H1 (cell line): Measurements from ENCODE around the gene TBC1D22B. TPM values are rescaled to one million over a fixed set of nuclear protein-coding genes. Genes with fewer than 3 reads are reported as not detected.

Experiments
- CBX5 ChIP-seq: fragments of 300-800, 300-1000 bp; sonication (generic); IDR thresholded peaks from 2 replicates; pipeline ENCODE4 v1.7.1; 2016; ENCODE audit warnings: antibody characterized with exemption, low read length, low read depth
- EZH2 ChIP-seq: fragments of 200-600 bp; sonication (generic); IDR thresholded peaks from 2 replicates; pipeline ENCODE4 v1.7.1; 2012; ENCODE audit warnings: low read depth, mild to moderate bottlenecking, moderate library complexity, low read length, inconsistent platforms; ENCODE audit not compliant: severe bottlenecking
- PHF8 ChIP-seq: fragments of 200-600 bp; sonication (generic); conservative IDR thresholded peaks from 2 replicates; pipeline ENCODE4 v1.7.1; 2012; ENCODE audit warnings: low read depth, mild to moderate bottlenecking, inconsistent platforms, low read length, moderate library complexity
- polyA plus RNA-seq, 7 experiments: library from polyadenylated mRNA; depleted of rRNA in 3 of 7; stranded (reverse) in 5 of 7; unstranded in 2 of 7; fragments of >200 nt in 5 of 7; fragments of 200-250 nt in 2 of 7; gene quantifications; 1 replicate in 5 of 7; 2 replicates in 1 of 7; 4 replicates in 1 of 7; pipeline versions ENCODE4 v1.2.1 to v1.2.3, GENCODE V29; 2011 to 2013; ENCODE audit warnings: missing spikeins in 2 of 7, mixed read lengths in 2 of 7
- total RNA-seq: library from RNA; stranded (reverse); fragmentation: NEBNext Ultra II Directional; extraction: Animal tissue kit (Norgen Biotek cat#: 25700); gene quantifications from 2 replicates; pipeline ENCODE4 v1.2.1, GENCODE V29; 2021
- TF ChIP-seq, protein P1 (sequence below): fragments of 300-600 bp; sonication (generic); IDR thresholded peaks from 2 replicates; pipeline ENCODE4 v1.7.1; 2012; ENCODE audit warnings: low read length, moderate library complexity, mild to moderate bottlenecking, inconsistent platforms; ENCODE audit not compliant: insufficient replicate concordance
- TF ChIP-seq, protein P2 (sequence below): IDR thresholded peaks from 2 replicates; pipeline ENCODE4 v1.6.1; 2011; ENCODE audit warnings: low read depth, mild to moderate bottlenecking, low read length; ENCODE audit not compliant: insufficient read depth

The TBC1D22B gene
- total and polyA plus RNA-seq, 2 of the 8 experiments (the other 6 are each of a cell fraction or from before 2014, with no cell fraction given): 10.1 to 17.4 TPM

DNA sequence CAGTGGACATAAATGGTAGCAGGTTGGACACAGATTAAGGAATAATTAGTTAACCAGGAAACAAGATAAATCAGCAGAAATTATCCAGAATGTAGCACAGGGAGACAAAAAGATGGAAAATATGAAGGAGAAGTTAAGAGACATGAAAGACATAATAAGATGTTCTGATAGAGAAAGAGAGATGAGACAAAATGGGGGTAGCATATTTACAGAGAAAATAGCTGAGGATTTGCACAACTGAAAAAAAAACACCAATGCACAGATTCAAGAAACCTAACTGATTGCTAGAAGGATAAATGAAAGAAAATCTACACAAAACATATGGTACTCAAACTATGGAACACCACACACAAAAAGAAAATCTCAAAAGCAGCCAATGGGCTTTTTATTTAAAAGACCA is 34.6 kb upstream of the TBC1D22B start (continued):
- TF ChIP-seq, protein P1, sequence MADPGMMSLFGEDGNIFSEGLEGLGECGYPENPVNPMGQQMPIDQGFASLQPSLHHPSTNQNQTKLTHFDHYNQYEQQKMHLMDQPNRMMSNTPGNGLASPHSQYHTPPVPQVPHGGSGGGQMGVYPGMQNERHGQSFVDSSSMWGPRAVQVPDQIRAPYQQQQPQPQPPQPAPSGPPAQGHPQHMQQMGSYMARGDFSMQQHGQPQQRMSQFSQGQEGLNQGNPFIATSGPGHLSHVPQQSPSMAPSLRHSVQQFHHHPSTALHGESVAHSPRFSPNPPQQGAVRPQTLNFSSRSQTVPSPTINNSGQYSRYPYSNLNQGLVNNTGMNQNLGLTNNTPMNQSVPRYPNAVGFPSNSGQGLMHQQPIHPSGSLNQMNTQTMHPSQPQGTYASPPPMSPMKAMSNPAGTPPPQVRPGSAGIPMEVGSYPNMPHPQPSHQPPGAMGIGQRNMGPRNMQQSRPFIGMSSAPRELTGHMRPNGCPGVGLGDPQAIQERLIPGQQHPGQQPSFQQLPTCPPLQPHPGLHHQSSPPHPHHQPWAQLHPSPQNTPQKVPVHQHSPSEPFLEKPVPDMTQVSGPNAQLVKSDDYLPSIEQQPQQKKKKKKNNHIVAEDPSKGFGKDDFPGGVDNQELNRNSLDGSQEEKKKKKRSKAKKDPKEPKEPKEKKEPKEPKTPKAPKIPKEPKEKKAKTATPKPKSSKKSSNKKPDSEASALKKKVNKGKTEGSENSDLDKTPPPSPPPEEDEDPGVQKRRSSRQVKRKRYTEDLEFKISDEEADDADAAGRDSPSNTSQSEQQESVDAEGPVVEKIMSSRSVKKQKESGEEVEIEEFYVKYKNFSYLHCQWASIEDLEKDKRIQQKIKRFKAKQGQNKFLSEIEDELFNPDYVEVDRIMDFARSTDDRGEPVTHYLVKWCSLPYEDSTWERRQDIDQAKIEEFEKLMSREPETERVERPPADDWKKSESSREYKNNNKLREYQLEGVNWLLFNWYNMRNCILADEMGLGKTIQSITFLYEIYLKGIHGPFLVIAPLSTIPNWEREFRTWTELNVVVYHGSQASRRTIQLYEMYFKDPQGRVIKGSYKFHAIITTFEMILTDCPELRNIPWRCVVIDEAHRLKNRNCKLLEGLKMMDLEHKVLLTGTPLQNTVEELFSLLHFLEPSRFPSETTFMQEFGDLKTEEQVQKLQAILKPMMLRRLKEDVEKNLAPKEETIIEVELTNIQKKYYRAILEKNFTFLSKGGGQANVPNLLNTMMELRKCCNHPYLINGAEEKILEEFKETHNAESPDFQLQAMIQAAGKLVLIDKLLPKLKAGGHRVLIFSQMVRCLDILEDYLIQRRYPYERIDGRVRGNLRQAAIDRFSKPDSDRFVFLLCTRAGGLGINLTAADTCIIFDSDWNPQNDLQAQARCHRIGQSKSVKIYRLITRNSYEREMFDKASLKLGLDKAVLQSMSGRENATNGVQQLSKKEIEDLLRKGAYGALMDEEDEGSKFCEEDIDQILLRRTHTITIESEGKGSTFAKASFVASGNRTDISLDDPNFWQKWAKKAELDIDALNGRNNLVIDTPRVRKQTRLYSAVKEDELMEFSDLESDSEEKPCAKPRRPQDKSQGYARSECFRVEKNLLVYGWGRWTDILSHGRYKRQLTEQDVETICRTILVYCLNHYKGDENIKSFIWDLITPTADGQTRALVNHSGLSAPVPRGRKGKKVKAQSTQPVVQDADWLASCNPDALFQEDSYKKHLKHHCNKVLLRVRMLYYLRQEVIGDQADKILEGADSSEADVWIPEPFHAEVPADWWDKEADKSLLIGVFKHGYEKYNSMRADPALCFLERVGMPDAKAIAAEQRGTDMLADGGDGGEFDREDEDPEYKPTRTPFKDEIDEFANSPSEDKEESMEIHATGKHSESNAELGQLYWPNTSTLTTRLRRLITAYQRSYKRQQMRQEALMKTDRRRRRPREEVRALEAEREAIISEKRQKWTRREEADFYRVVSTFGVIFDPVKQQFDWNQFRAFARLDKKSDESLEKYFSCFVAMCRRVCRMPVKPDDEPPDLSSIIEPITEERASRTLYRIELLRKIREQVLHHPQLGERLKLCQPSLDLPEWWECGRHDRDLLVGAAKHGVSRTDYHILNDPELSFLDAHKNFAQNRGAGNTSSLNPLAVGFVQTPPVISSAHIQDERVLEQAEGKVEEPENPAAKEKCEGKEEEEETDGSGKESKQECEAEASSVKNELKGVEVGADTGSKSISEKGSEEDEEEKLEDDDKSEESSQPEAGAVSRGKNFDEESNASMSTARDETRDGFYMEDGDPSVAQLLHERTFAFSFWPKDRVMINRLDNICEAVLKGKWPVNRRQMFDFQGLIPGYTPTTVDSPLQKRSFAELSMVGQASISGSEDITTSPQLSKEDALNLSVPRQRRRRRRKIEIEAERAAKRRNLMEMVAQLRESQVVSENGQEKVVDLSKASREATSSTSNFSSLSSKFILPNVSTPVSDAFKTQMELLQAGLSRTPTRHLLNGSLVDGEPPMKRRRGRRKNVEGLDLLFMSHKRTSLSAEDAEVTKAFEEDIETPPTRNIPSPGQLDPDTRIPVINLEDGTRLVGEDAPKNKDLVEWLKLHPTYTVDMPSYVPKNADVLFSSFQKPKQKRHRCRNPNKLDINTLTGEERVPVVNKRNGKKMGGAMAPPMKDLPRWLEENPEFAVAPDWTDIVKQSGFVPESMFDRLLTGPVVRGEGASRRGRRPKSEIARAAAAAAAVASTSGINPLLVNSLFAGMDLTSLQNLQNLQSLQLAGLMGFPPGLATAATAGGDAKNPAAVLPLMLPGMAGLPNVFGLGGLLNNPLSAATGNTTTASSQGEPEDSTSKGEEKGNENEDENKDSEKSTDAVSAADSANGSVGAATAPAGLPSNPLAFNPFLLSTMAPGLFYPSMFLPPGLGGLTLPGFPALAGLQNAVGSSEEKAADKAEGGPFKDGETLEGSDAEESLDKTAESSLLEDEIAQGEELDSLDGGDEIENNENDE: no peak
- TF ChIP-seq, protein P2, sequence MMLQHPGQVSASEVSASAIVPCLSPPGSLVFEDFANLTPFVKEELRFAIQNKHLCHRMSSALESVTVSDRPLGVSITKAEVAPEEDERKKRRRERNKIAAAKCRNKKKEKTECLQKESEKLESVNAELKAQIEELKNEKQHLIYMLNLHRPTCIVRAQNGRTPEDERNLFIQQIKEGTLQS: no peak
- TF ChIP-seq EZH2 (no peak), PHF8 (no peak), CBX5 (no peak)
